Germinal center (tissue), 1 donor: Measurements from ENCODE around the gene ICAM2.
A peak's percentile ranks its signal among the peaks of the same experiment; 100 is the strongest.

ENCODE experiments used
- DNase-seq: peaks from one replicate; pipeline ENCODE4 v3.0.0; 2012; ENCODE audit warnings: mixed read lengths, low spot score

Gene ICAM2

DNA sequence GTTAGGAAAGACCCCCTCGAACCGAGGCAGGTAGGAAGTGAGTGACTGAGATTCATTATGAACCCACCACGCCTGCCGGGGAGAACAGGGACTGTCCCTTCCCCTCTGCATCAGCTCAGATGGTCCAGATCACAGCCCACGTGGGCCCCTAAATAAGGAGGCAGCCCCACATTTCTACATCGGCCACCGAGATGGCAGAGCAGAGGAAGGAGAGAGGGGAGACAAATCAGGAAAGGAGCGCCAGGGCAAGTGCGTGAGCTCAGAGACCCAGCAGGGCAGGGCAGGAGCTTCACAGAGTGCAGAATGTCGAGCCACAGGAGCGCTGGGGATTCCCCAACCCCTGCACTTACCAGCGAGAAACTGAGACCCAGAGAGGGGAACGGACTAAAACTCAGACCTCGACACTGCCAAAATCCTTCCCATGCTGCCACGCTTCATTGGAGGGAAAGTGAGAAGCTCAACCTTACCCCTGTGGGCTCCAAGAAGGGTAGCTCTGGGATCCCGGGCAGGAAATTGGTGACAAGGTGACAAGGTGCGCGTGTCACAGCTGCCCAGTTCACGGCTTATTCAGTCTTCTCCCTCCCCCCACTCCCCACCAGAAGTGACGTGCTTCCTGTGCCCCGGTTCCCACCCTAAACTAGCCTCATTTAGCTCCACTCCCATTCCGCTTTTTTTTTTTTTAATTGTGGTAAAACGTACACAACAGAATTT is at the start of gene ICAM2:
ICAM2 (minus strand) TSS at position 578 of the 711 bp plus-strand sequence. CDS start 13,942 bp downstream, outside the sequence.
- DNase-seq = peak; percentile 52

DNA sequence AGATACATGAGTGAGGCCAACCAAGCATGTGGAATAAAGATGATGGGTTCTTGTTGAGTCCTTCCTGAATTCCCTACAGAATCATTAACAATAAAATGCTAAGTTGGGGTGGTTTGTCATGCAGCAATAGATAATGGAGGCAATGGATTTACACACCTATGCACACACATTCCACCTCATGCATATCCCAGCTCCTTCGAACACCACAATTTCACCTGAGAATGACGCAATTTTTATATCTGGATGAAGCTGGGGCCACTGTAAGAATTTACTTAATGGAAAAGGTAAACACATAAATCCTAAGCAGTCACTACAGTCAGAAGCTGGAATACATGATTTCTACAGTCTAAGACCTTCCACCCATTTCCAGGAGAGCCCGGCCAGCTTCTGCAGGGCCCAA is 49.8 kb upstream of the ICAM2 start:
- DNase-seq = no peak

DNA sequence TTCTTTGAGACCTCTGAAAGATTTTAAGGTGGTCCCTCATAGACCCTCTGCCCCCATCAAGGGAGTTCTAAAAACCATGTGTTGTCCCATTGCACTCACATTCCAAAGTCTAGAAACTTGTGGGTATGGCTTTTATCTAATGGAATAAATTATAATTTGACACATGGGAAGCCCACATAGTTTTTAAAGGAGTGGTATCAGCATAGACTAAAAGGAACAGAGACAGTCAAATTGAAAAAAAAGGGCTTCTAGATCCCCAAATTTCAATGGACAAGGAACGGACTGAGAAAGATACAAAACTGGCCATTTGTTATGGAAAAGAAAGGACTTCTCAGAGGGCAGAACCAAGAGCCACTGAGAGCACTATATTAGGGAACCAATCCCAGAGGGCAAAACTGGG is 48.7 kb upstream of the ICAM2 start:
- no peak for DNase-seq

DNA sequence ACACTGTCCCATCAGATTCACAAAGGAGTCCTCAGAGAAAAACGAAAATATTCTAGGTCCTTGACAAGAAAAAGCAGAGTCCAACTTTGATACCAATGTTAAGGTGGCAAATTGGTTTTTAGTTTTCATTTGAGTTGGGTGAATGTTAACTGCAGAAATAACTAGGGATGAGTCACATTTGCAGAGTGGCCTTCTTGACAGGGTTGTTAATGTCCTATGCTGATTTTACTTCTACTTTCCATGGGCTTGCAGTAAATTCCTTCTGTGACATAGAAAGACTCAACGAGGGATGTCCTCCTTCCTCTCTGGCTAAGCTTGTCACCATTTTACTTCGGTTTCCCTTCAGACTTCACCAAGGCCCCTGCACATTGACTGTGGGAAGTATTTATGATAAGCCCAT is 47.2 kb upstream of the ICAM2 start:
- no peak for DNase-seq

DNA sequence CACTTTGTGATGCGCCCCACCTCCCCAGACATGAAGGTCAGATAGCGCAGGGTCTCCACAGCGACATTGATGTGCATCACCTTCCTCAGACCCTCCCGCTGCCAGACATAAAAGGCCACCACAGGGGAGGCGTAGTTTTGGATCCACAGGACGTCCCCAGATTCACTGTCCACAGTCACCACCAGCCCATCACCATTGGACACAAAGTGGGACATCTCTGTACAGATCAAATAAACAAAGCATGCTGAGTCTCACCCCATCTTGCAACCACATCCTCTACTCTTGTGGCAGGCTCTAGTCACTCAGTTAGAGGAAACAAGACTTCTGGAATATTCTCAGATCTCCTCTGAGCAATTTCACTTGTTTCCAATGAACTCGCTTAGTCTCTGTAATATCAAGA is 46.3 kb upstream of the ICAM2 start:
- DNase-seq = no peak

DNA sequence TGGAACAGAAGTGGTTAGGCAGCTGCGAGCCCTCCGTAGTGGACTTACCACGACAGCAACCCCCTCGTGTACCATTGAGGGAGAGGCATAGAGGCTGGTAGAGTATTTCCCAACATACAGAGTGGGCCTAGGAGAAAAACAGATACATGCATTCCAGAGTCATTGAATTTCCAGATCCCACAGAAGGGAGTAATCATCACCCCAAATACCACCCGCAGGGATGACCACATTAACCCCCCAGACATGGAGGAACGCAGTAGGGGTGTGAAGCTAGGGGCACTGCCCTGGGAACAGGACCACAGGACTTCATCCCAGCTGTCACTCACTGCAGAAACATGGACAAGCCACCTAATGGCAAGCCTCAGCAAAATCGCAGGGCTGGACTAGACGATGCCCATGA is 44.7 kb upstream of the ICAM2 start:
- no peak for DNase-seq

DNA sequence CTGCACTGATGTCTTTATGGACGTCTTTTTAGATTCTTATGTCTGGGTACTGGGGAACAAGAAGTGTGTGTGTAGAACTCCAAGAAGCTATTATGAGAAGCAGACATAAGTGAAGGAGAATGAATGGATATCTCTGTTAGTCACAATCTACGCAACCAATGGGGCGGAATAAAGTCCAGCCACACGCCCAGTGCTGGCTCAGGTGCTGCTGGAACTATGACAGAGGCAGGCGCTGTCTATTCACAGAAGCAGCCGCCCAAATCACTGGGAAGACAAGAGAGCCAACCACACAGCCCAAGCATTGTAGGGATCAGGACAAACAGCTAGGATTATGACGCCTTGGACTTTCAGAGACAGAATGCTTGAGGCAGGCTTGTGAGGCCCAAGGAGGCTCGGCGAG is 43.9 kb upstream of the ICAM2 start:
- DNase-seq = no peak

DNA sequence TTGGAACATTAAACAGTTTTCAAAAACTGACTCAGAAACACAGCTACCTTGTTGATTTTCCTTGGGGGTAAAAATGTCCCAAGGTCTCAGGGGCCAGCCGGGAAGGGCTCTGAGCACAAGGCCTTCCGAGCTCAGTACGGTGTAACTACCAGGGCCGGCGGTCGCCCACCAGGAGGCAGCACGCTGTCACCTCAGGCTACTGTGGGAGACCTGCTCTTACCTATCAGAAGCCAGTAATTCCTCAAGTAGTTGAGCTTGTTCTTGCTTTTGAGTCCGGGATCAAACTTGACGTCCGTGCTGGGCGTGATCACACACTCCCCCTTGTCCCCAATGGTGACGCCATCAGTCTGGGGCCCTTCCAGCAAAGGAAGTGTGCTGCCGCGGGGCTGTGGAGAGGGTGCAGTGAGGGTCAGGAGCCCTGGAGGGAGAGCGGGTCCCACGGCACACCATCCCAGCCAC is 43.4 kb upstream of the ICAM2 start:
- peak; percentile 26 for DNase-seq

DNA sequence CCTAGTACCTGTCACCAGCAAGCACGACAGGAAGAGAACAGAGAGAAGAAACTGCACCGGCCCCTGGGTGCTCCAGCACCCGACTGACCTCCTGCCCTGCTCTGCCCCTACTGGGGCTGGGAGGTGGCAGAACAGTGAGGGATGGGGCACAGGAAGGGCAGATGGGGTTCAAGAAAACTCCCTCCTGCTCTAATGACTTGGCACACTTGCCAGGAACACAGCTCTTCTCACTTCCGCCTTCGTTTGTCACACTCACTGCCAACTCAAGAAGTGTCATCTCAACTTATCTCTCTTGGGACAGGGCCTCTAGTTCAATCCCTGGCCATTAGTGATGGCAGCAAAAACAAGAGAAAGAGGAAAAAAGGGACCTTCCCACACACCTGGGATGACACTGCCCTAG is 42.7 kb upstream of the ICAM2 start:
- peak; percentile 36 for DNase-seq

DNA sequence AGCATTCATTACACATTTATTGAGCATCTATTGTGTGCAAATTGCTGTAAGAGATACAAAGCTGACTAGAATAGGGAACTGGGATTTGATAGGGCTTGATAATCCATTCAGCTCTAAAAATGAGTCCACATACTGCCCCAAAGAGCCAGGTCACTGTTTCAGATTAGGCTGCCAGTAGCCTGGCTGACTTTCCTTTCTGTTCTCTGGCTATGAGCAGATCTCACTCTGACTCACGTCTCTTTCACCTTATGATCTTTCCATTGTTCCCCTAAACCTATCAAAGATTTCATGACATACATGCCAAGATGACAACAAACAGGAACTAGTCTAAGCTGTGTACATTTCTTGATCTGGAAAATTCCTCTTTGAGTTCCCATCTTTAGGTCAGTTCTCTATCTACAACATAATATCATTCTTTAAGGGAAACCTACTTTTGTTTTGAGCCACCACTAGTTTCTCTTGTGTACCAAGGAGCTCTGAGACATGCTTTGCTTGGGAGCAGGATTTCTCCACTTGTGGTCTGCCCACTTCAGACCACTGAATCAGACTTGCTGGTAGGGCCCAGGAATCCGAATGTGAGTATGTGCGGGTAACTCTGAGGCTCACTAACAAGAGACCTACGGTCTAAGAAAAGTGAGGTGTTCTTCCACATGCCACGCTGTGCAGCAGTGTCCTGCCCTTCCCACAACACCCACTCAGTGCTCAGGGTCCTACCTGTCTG is 40.9 kb upstream of the ICAM2 start:
- DNase-seq = no peak

DNA sequence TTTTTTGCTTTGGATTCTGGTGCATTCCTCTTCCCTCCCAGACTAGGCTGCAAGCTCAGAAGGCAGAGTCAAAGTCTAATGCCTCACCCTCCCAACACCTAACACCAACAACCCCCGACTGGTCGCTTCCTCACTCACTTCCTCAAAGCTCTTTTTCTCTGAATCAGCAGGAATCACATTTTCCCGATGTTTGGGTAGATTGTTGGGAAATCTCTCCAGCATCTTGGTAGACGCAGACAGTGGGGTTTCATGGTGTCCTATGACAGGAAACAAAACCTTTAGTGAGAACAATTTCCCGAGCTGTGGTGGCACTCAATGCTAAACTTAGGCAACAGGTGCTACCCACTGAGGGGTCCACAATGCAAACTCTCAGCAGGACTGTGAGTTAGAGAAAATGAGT is 39.9 kb upstream of the ICAM2 start:
- no peak for DNase-seq

DNA sequence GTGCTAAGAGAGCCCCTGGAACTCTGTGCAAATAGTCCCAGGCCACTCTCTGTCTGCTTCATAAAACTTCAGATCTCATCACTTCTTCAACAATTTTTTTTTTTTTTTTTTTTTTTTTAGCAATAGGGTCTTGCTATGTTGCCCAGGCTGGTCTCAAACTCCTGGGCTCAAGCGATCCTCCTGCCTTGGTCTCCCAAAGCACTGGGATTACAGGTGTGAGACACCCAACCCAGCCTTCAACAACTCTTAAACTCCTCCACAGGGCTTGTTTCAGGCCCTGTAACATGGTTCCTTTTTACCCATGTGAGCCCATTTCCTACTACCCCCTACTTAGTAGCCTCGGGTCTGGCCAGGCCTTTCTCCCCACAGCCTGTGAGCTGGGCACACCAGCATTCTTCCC is 39.3 kb upstream of the ICAM2 start:
- no peak for DNase-seq

DNA sequence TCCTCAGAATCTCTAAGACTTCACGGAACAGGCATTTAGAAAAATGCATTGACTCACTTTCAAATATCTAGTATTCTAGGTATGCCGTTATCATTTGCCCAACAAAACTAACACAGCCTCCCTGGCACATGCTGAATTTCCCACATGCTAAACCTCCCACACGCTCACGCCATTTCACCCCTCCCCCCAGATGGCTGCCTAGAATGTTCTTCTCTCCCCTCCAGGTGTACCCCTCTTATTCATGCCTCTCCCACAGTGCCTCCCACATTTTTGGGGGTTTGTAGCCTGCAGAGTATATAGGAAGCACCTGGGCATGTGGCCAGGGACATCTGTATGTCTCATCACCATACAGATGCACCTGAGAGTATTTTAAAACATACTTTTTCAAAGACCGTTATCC is 38.2 kb upstream of the ICAM2 start:
- DNase-seq = no peak

DNA sequence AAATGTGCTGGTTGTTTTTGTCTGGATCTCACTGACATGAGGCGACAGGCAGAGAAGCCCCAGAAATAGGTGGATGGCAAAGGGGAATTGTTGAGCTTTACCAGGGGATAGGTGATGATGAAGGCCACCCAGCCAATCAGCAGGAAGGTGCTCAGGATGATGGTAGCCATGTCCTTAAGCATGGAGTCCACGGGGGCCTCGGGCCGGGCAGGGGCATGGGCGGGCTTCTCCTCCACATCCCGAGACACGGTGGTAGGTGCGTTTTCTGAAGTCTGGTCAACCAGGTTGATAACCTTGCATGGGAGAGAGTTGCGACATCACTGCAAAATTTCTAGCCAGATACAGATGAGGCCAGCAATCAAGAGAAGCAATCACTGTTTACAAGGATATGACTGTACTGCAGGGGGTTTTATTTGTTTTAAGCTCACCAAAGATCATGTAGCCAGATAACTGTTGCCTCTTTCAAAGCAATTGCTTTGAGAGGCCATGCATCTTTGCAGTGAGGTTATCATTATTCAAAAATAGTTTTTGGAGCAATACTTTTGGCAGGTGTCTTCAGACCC is 37.3 kb upstream of the ICAM2 start:
- no peak for DNase-seq

DNA sequence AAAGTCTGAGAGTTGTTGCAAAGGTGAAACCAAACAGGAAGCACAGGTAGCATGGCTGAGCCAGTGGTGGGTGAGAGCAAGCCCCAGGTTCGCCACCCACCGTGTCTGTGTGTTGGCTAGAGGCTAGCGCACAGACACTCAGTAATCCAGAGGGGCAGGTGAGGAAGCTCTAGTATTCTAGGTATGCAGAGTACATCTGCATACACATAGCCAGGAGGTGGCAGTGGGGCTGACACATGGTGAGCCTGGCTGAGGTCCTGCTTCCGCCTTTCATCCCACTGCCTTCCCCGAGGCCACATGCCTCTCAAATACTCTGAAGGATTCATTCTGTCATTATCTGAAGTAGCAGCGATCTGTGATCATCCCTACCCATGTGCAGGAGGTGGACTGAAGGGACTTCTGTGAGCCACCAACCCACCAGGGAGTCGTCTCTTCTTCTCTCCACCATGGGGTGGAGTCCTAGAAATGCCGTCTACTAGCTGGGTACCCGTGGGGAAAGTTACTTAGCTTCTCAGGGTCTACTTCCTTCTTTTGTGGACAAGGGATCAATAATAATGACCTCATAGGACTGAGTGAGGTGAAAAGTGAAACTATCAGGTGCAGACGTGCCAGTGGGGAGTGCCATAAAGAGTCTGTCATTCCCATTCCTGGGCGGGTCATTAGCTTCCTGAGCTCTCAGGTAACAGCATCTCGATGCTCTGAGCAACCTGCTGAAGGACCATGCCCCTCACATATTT is 36.0 kb upstream of the ICAM2 start:
- DNase-seq = no peak

DNA sequence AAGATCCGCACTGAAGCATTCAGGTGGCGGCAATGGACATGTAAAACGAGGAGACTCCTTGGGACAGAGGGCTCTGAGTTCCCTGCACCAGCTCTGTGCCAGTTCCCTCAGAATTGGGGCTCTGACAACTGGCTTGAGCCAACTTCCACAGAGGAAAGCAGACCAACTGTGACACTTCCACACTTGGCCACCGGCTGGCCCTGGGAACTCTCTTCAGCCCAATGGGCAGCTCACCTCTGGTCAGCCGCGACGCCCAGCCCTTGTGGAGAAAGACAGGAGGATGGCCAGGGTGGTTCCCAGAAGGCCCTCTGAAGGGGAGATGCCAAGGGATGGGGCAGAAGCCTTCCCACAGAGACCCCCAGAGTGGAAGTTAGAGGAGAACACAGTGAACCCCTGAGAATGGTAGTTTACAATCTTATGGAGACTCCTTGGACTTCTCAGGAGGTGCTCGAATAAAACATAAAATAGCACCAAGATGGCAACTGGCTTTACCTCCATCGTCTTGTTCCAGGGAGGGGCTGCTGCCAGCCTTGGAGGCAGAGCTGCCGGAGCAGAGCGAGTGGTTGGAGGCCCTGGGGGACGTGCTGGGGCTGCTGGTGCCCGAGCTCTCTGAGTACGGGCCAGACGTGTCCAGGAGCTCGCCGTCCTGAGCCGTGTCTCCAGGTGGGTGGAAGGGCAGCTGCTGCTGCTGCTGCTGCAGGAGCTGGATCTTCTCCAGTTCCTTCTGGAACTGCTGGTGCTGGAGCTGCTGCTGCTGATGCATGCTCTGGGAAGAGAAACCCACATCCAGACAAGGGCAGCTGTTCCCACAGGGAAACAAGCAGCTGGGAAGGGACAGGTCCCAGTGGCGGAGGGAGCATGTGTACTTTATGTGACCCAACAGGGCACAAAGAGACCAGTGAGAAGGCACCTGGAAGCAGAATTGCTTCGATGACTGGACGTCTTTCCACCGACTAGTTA is 35.0 kb upstream of the ICAM2 start:
- no peak for DNase-seq

DNA sequence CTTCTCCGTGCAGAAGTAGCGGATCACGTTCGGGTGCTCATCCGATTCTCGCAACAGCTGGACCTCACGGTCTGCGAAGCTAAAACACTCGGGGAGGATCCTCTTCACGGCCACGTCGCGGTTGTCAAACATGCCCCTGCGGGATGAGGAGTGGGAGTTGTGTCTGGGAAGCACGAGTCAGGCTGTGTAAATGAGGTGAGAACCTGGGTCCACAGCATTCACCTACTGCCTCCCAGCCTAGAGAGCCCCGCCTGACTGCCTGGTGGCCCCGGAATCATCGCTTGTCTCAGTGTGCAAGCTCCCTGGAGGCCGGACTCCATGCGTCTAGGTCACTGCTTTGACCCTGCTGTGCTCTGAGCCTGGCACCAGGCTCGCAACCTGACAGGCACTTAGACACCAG is 33.9 kb upstream of the ICAM2 start:
- no peak for DNase-seq

DNA sequence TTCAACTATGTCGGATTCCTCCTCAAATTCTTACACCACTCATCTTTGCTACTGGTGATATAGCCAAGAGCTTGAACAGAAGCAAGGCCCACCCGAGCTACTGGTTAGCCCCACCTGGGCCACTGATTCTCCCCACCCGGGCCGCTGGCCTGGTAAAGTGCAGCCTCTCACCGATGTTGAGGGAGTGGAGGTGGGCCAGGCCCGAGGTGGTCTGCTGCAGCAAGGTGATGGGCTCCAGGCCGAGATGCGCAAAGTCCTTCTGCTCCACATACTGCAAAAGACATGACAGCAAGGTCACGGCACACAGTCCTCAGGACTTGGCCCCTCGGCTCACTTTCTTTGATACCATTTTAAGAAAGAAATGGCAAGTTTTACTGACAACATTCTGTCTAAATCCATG is 32.7 kb upstream of the ICAM2 start:
- no peak for DNase-seq

DNA sequence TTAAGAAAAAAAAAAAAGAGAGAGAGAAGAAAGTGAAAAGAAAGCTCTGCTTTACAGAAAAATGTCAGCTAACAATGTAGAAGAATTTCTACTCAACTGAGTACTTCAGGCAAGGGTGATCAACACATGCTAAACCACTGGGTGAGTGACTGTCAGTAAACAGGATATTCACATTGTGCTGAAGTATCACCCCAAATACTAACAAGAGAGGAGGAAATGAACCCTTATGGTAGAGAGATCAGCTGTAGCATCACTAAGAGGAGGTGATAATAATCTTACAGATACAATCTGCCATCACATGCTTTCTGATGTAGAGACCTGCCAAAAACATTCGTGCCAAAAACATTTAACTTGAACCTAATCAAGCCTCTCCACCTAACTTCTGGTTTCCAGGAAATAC is 30.7 kb upstream of the ICAM2 start:
- no peak for DNase-seq

DNA sequence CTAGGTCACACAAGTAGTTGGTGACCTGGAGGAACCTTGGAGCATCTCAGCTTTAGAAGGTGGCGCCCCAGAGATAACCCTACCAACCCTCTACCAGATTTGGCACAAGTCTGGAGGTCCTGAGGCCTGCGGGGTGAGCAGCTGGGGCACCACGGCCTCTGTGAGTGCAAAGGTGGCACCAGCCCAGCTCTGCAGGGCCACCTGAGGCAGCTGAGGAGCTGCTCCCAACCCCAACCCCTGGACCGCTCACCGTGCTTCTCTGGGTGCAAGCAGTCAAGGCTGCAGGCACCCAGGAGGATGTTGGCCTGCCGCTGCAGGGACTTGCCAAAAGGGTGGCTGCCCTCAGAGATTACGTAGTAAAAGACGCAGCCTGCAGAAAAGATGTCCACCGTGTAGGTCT is 28.4 kb upstream of the ICAM2 start:
- DNase-seq = no peak

DNA sequence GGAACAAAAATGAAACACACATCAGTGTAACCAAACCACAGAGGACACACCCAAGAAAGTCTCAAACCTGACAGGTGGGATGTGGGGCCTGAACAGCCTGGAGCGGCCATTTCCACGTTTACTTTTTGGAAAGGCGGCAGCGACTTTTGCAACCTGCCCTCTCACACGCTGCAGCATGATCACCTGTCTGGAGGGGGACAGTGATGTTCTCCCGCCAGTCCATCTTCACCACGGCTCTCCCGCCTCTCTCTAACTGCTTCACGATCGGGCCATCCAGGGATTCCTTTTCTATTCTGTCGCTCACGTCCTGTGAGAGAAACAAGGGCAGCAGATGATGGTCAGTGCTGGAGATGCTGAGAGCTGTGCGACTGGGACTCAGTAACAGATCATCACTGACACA is 24.7 kb upstream of the ICAM2 start:
- no peak for DNase-seq
